Left renal pelvis (tissue), 4 donors: Measurements from ENCODE around the gene MRAS. TPM values are rescaled to one million over a fixed set of nuclear protein-coding genes. Genes with fewer than 3 reads are reported as not detected.
"Not testable (repeated sequence)": the region's sequence is repeated elsewhere in the genome, so short reads cannot be mapped to it uniquely, and the experiment has no call there.

Experiments
- DNase-seq, 4 donors: peaks; one replicate each; pipeline ENCODE4 v3.0.0-alpha.2; 2013; ENCODE audit warnings: low read depth in 4 of 4, low spot score in 3 of 4
- polyA plus RNA-seq, 4 donors: library from polyadenylated mRNA; unstranded; fragments of 120-200 nt; gene quantifications; one replicate each; pipeline ENCODE4 v1.2.1, GENCODE V29; 2013; ENCODE audit not compliant: insufficient read length in 4 of 4

The MRAS gene
- polyA plus RNA-seq, 4 donors: 30.0 to 34.8 (median 31.7) TPM

GRCh38 chr3:138365253-138365555 lies 16.8 kb downstream of the MRAS start:
- DNase-seq: no peak

GRCh38 chr3:138366006-138366759 lies 17.8 kb downstream of the MRAS start:
- no peak for DNase-seq

- no peak for DNase-seq
Observed at GRCh38 chr3:138367326-138367850, 19.0 kb downstream of the MRAS start.

GRCh38 chr3:138367911-138368310 lies 19.5 kb downstream of the MRAS start:
- no peak for DNase-seq

- DNase-seq: no peak
Observed at GRCh38 chr3:138369151-138369900, 20.9 kb downstream of the MRAS start.

GRCh38 chr3:138370321-138370720 lies 21.9 kb downstream of the MRAS start:
- no peak for DNase-seq

GRCh38 chr3:138371070-138371965 lies 22.9 kb downstream of the MRAS start:
- no peak for DNase-seq

- DNase-seq: no peak
Observed at GRCh38 chr3:138373087-138373735, 24.8 kb downstream of the MRAS start.

GRCh38 chr3:138373736-138374094 lies 25.3 kb downstream of the MRAS start:
- DNase-seq: no peak

GRCh38 chr3:138374573-138375134 lies 26.3 kb downstream of the MRAS start:
- no peak for DNase-seq

GRCh38 chr3:138375447-138375846 lies 27.1 kb downstream of the MRAS start:
- DNase-seq: peak in 1 of 4 donors; percentile 19

- no peak for DNase-seq
Observed at GRCh38 chr3:138376663-138377062, 28.3 kb downstream of the MRAS start.

- DNase-seq: not testable (repeated sequence)
Observed at GRCh38 chr3:138377212-138377611, 28.8 kb downstream of the MRAS start.

- no peak for DNase-seq
Observed at GRCh38 chr3:138377804-138378203, 29.4 kb downstream of the MRAS start.

- no peak for DNase-seq
Observed at GRCh38 chr3:138378331-138378730, 30.0 kb downstream of the MRAS start.

GRCh38 chr3:138378990-138379389 lies 30.6 kb downstream of the MRAS start:
- no peak for DNase-seq

- DNase-seq: no peak
Observed at GRCh38 chr3:138381413-138381901, 33.1 kb downstream of the MRAS start.

- DNase-seq: no peak
Observed at GRCh38 chr3:138381950-138382715, 33.8 kb downstream of the MRAS start.

GRCh38 chr3:138383715-138384465 lies 35.5 kb downstream of the MRAS start:
- DNase-seq: no peak
